NCI-H1694 treated with DMSO at 0.1 percent for 48 hours (cell line): Measurements from ENCODE around the gene AP4S1.
A peak's percentile ranks its signal among the peaks of the same experiment; 100 is the strongest.
"Not testable (repeated sequence)": the region's sequence is repeated elsewhere in the genome, so short reads cannot be mapped to it uniquely, and the experiment has no call there.

Experiments
- DNase-seq: peaks from one replicate; lab custom pipeline; 2025; lab: John Stamatoyannopoulos, UW

AP4S1 gene

GRCh38 chr14:31025367-31026076, at the start of gene AP4S1:
Gene AP4S1, plus strand, starts transcription at chr14:31025649. Its CDS starts 40,548 bp downstream, at chr14:31066197.
- DNase-seq: peak; percentile 22

GRCh38 chr14:30977752-30978151, 47.7 kb upstream of the AP4S1 start:
- DNase-seq: no peak

GRCh38 chr14:30980106-30980704, 45.2 kb upstream of the AP4S1 start:
- DNase-seq: peak; percentile 61

- no peak for DNase-seq
These were observed 44.5 kb upstream of the AP4S1 start for GRCh38 chr14:30980980-30981379.

- DNase-seq: no peak
These were observed 42.9 kb upstream of the AP4S1 start for GRCh38 chr14:30982533-30982932.

- no peak for DNase-seq
These were observed 41.6 kb upstream of the AP4S1 start for GRCh38 chr14:30983858-30984257.

- no peak for DNase-seq
These were observed 39.7 kb upstream of the AP4S1 start for GRCh38 chr14:30985796-30986195.

- DNase-seq: no peak
These were observed 36.9 kb upstream of the AP4S1 start for GRCh38 chr14:30988509-30988908.

- DNase-seq: no peak
These were observed 34.7 kb upstream of the AP4S1 start for GRCh38 chr14:30990770-30991169.

GRCh38 chr14:30991408-30991807, 34.0 kb upstream of the AP4S1 start:
- no peak for DNase-seq

GRCh38 chr14:30993071-30993470, 32.4 kb upstream of the AP4S1 start:
- no peak for DNase-seq

GRCh38 chr14:30994681-30995620, 30.5 kb upstream of the AP4S1 start:
- DNase-seq: no peak

- no peak for DNase-seq
These were observed 29.8 kb upstream of the AP4S1 start for GRCh38 chr14:30995689-30996088.

- DNase-seq: no peak
These were observed 28.4 kb upstream of the AP4S1 start for GRCh38 chr14:30996892-30997659.

GRCh38 chr14:30998100-30998706, 27.2 kb upstream of the AP4S1 start:
- DNase-seq: no peak

- no peak for DNase-seq
These were observed 26.2 kb upstream of the AP4S1 start for GRCh38 chr14:30999038-30999773.

- no peak for DNase-seq
These were observed 24.7 kb upstream of the AP4S1 start for GRCh38 chr14:31000629-31001338.

GRCh38 chr14:31001339-31001658, 24.1 kb upstream of the AP4S1 start:
- no peak for DNase-seq

- DNase-seq: no peak
These were observed 22.2 kb upstream of the AP4S1 start for GRCh38 chr14:31003284-31003683.

GRCh38 chr14:31004007-31004406, 21.4 kb upstream of the AP4S1 start:
- not testable (repeated sequence) for DNase-seq
